ENCODE results near the gene VARS1. TPM values are rescaled to one million over a fixed set of nuclear protein-coding genes. Genes with fewer than 3 reads are reported as not detected.

The VARS1 gene
- total RNA-seq, 1 donor from 2014 or later: 104 TPM

- Mint-ChIP-seq H3K27ac (peak overlapping the region; percentile 53), H3K36me3 (no peaks in the 10 kb centered on the region), H3K4me1 (ENCODE audit: unreplicated experiment) (peaks cover 11% of the 10 kb centered on the region), H3K27me3 (no peaks in the 10 kb centered on the region), H3K4me3 (peak overlapping the region; percentile 36), H3K9me3 (no peaks in the 10 kb centered on the region)
- no peak for DNase-seq (ENCODE audit: extremely low spot score, unreplicated experiment)
- TF ChIP-seq, protein P1, sequence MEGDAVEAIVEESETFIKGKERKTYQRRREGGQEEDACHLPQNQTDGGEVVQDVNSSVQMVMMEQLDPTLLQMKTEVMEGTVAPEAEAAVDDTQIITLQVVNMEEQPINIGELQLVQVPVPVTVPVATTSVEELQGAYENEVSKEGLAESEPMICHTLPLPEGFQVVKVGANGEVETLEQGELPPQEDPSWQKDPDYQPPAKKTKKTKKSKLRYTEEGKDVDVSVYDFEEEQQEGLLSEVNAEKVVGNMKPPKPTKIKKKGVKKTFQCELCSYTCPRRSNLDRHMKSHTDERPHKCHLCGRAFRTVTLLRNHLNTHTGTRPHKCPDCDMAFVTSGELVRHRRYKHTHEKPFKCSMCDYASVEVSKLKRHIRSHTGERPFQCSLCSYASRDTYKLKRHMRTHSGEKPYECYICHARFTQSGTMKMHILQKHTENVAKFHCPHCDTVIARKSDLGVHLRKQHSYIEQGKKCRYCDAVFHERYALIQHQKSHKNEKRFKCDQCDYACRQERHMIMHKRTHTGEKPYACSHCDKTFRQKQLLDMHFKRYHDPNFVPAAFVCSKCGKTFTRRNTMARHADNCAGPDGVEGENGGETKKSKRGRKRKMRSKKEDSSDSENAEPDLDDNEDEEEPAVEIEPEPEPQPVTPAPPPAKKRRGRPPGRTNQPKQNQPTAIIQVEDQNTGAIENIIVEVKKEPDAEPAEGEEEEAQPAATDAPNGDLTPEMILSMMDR (conservative IDR thresholded peaks at IDR 0.05): no peak
These were observed 19.0 kb downstream of the VARS1 start for GRCh38 chr6:31776485-31776988.

GRCh38 chr6:31775633-31776484 is 19.7 kb downstream of the VARS1 start:
- Mint-ChIP-seq H3K27me3 (no peaks in the 10 kb centered on the region), H3K4me1 (ENCODE audit: unreplicated experiment) (peaks cover 11% of the 10 kb centered on the region), H3K36me3 (no peaks in the 10 kb centered on the region), H3K9me3 (no peaks in the 10 kb centered on the region), H3K27ac (peak overlapping the region; percentile 64), H3K4me3 (peak overlapping the region; percentile 36)
- no peak for DNase-seq (ENCODE audit: extremely low spot score, unreplicated experiment)
- TF ChIP-seq, protein P1 (conservative IDR thresholded peaks at IDR 0.05): no peak

DNA sequence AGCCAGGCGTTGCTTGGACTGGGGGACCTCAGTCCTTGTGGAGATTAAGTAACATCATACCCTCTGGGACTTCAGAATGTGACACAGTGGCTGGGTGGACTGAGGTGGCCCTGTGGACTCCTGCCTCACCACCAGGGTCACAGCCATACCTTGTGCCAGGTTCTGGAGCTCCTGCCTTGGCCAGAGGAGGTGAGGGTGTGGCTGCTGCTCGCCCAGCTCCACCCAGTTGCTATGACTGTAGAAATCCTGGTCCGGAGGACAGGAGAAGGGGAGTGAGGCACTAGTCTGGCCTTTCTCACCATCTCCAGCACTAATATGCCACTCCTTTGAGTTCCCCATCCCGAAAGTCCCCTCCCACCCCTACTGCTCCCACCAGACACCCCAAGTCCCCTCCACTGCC is 20.4 kb downstream of the VARS1 start:
- Mint-ChIP-seq H3K9me3 (no peaks in the 10 kb centered on the region), H3K36me3 (no peaks in the 10 kb centered on the region), H3K27ac (peak overlapping the region; percentile 64), H3K4me3 (peak overlapping the region; percentile 58), H3K4me1 (ENCODE audit: unreplicated experiment) (peaks cover 11% of the 10 kb centered on the region), H3K27me3 (no peaks in the 10 kb centered on the region)
- TF ChIP-seq, protein P1 (conservative IDR thresholded peaks at IDR 0.05): no peak
- DNase-seq (ENCODE audit: extremely low spot score, unreplicated experiment): no peak

DNA sequence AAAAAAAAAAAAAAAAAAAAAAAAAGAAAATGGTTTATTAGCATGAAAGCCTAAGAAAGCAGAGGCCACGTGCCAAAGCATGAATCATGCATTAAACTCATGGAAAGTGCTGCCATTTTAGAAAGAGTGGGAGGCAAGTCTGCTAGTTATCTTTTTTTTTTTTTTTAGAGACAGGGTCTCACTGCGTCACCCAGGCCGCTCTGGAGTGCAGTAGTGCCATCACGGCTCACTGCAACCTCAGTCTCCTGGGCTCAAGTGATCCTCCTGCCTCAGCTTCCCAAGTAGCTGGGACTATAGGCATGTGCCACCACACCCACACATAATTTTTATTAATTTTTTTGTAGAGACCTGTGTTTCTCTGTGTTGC is 23.6 kb downstream of the VARS1 start:
- Mint-ChIP-seq H3K9me3 (no peaks in the 10 kb centered on the region), H3K27me3 (no peaks in the 10 kb centered on the region), H3K27ac (no peak overlapping the region), H3K4me1 (ENCODE audit: unreplicated experiment) (peaks cover 16% of the 10 kb centered on the region), H3K36me3 (no peaks in the 10 kb centered on the region), H3K4me3 (no peak overlapping the region)
- TF ChIP-seq, protein P1 (conservative IDR thresholded peaks at IDR 0.05): no peak
- no peak for DNase-seq (ENCODE audit: extremely low spot score, unreplicated experiment)

DNA sequence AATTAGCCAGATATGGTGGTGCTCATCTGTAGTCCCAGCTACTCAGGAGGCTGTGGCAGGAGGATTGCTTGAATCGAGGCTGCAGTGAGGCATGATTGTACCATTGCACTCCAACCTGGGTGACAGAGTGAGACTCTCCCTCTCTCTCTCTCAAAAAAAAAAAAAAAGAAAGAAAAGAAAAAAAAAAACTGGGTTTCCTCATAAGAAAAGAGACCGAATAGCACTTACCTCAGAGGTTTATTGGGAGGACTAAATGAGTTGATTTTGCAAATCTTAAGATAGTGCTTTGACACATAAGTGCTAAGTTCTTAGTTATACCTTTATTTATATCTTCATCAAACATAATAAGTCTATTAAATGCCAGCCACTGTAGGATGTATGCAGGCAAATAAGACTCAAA is 24.7 kb downstream of the VARS1 start:
- DNase-seq (ENCODE audit: extremely low spot score, unreplicated experiment): no peak
- no peaks in the 10 kb centered on the region for H3K36me3 Mint-ChIP-seq
- no peaks in the 10 kb centered on the region for H3K27me3 Mint-ChIP-seq
- no peaks in the 10 kb centered on the region for H3K9me3 Mint-ChIP-seq
- TF ChIP-seq, protein P1 (conservative IDR thresholded peaks at IDR 0.05): no peak
- no peak overlapping the region for H3K4me3 Mint-ChIP-seq
- peaks cover 10% of the 10 kb centered on the region for H3K4me1 Mint-ChIP-seq (ENCODE audit: unreplicated experiment)
- no peak overlapping the region for H3K27ac Mint-ChIP-seq
